HG03354 (cell line): Measurements from ENCODE around the gene SLC22A13.
"Not testable (repeated sequence)": the region's sequence is repeated elsewhere in the genome, so short reads cannot be mapped to it uniquely, and the experiment has no call there.

Source experiments
- ATAC-seq: cut with Tn5 transposase; IDR thresholded peaks from one replicate; pipeline ENCODE4 v1.9.1; 2021; ENCODE audit warnings: mild to moderate bottlenecking; ENCODE audit not compliant: unreplicated experiment, poor library complexity, severe bottlenecking

Gene SLC22A13

GRCh38 chr3:38318766-38319671 lies 53.4 kb downstream of the SLC22A13 start:
- no peak for ATAC-seq

- not testable (repeated sequence) for ATAC-seq
These were observed 55.0 kb downstream of the SLC22A13 start for GRCh38 chr3:38320638-38321037.

- no peak for ATAC-seq
These were observed 57.4 kb downstream of the SLC22A13 start for GRCh38 chr3:38323060-38323459.

- no peak for ATAC-seq
These were observed 59.6 kb downstream of the SLC22A13 start for GRCh38 chr3:38325256-38325655.

- ATAC-seq, result no peak
These were observed 61.9 kb downstream of the SLC22A13 start for GRCh38 chr3:38327335-38328009.
